Measurements from ENCODE around the gene RDH16.
"Not testable (repeated sequence)": the region's sequence is repeated elsewhere in the genome, so short reads cannot be mapped to it uniquely, and the experiment has no call there.

GRCh38 chr12:56965997-56966642 lies 8.7 kb upstream of the RDH16 start:
- not testable (repeated sequence) for TF ChIP-seq CTCF (IDR thresholded peaks at IDR 0.05; ENCODE audit: low read length); EZH2 (IDR thresholded peaks at IDR 0.05; ENCODE audit: borderline replicate concordance, low read length)

All from OCI-LY1 (cell line).